HCT116 (cell line): ENCODE results near the gene SERTAD4.

ENCODE experiments used
- EZH2phosphoT487 ChIP-seq: fragments of 200-600 bp; IDR thresholded peaks from 2 replicates; pipeline ENCODE4 v1.6.1; 2018; ENCODE audit warnings: antibody characterized with exemption, borderline replicate concordance
- POLR2AphosphoS5 ChIP-seq: IDR thresholded peaks from 2 replicates; pipeline ENCODE4 v1.6.1; 2011; ENCODE audit warnings: mild to moderate bottlenecking, low read depth, low read length, moderate library complexity
- SIN3A ChIP-seq: IDR thresholded peaks from 2 replicates; pipeline ENCODE4 v1.6.1; 2012; ENCODE audit warnings: low read depth
- TCF7L2 ChIP-seq: IDR thresholded peaks from 2 replicates; pipeline ENCODE4 v1.7.0; 2011; ENCODE audit warnings: borderline replicate concordance, inconsistent platforms; ENCODE audit not compliant: insufficient read depth, insufficient read length; ENCODE audit errors: extremely low read depth
- YY1 ChIP-seq: IDR thresholded peaks from 2 replicates; pipeline ENCODE4 v1.6.1; 2011; ENCODE audit warnings: low read length, low read depth, moderate library complexity, mild to moderate bottlenecking; ENCODE audit not compliant: insufficient replicate concordance; ENCODE audit errors: extremely low read depth
- ZFX ChIP-seq: fragments of 450-650 bp; IDR thresholded peaks from 2 replicates; pipeline ENCODE4 v1.6.1; 2017
- TF ChIP-seq, protein P1 (sequence below): IDR thresholded peaks from 2 replicates; pipeline ENCODE4 v1.6.1; 2011; ENCODE audit warnings: mild to moderate bottlenecking, low read length, moderate library complexity; ENCODE audit not compliant: insufficient replicate concordance; ENCODE audit errors: extremely low read depth

DNA sequence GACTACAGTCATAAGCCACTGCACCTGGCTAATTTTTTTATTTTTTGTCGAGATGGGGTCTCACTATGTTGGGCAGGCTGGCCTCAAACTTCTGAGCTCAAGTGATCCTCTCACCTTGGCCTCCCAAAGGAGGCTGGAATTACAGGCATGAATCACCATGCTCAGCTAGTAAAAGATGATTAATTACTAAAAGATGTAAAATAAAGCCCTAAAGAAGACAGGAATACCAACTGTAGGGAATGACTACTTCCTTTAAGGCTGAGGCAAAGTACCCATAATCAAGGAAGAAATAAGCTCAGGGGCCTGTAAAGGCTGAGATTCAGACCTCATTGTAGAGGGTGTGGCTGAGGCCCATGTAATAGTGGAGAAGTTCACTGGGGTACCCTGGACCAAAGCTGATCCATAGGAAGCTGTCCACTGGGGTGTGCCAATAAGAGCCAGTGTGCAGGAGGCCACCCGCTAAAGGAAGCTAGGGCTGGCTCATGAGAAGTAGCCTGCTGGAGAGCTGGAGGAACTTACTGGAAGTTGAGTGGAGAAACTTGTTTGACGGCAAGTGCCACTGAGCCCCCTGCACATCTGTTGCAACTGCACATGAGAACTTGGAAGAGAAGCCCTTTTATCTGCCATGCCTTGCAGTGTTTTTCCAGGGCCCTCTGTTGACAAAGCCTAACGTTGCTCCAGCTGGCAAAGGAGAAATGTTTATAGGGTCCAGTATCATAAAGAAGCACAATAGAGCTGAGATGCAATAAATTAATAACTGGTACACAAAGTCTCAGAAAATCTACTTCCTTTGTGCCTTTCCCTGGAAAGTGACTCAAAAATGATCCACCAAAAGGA lies 17.8 kb upstream of the SERTAD4 start:
- TF ChIP-seq TCF7L2, result no peak
- TF ChIP-seq, protein P1, sequence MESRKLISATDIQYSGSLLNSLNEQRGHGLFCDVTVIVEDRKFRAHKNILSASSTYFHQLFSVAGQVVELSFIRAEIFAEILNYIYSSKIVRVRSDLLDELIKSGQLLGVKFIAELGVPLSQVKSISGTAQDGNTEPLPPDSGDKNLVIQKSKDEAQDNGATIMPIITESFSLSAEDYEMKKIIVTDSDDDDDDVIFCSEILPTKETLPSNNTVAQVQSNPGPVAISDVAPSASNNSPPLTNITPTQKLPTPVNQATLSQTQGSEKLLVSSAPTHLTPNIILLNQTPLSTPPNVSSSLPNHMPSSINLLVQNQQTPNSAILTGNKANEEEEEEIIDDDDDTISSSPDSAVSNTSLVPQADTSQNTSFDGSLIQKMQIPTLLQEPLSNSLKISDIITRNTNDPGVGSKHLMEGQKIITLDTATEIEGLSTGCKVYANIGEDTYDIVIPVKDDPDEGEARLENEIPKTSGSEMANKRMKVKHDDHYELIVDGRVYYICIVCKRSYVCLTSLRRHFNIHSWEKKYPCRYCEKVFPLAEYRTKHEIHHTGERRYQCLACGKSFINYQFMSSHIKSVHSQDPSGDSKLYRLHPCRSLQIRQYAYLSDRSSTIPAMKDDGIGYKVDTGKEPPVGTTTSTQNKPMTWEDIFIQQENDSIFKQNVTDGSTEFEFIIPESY, result no peak
- TF ChIP-seq POLR2AphosphoS5, result no peak
- no peak for TF ChIP-seq SIN3A
- TF ChIP-seq YY1, result no peak
- TF ChIP-seq ZFX, result no peak
- TF ChIP-seq EZH2phosphoT487, result no peak
